Activated T-helper 9 cell treated with anti-CD3 and anti-CD28 coated beads, Interleukin-2, amount 50 U/mL, for 16 hours (primary cell): ENCODE data around the gene CCDC81.

Experiments used
- DNase-seq: peaks from one replicate; pipeline ENCODE4 v3.0.0-alpha.2; 2020; ENCODE audit warnings: low read depth

Gene CCDC81

DNA sequence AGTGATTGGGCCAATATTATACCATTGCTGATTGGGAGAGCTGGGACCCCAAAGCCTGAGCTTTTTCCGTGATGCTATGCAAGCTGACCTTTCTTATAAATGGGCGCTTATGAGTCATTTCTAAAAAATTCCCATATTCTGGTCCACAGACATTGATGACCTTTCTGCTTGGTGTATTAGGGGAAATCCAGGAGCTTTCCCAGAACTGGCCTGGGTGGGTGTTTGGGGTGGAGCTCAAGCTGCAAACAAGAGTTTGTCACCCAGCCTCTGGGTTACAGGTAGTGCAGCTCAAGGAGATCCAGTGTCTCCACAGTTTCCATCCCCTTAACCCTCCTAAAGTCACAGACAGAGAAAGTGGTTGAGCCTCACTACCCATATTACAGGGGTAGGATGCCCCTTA is 67.7 kb downstream of the CCDC81 start:
- no peak for DNase-seq

- no peak for DNase-seq
Observed at GRCh38 chr11:86442827-86443226, 68.1 kb downstream of the CCDC81 start.

- DNase-seq: no peak
Observed at GRCh38 chr11:86443415-86443814, 68.7 kb downstream of the CCDC81 start.

DNA sequence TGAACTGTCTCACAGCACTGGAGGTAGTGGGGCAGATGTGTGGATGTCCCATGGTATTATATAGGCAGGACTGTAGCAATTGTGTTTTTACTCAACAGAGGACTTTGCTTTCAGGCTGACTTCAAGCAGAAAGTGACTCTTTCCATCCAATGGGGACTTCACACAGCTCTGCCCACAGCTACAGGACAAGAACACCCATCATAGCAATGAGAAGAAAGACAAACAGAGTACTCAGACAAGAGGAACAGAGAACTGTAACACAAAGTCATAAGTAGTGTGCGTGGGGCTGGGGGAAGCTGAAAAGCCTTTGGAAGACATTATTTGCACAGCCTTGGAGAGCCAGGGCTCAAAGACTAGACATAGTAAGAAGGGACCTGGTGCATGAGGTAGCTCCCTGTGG is 70.3 kb downstream of the CCDC81 start:
- DNase-seq: no peak

DNA sequence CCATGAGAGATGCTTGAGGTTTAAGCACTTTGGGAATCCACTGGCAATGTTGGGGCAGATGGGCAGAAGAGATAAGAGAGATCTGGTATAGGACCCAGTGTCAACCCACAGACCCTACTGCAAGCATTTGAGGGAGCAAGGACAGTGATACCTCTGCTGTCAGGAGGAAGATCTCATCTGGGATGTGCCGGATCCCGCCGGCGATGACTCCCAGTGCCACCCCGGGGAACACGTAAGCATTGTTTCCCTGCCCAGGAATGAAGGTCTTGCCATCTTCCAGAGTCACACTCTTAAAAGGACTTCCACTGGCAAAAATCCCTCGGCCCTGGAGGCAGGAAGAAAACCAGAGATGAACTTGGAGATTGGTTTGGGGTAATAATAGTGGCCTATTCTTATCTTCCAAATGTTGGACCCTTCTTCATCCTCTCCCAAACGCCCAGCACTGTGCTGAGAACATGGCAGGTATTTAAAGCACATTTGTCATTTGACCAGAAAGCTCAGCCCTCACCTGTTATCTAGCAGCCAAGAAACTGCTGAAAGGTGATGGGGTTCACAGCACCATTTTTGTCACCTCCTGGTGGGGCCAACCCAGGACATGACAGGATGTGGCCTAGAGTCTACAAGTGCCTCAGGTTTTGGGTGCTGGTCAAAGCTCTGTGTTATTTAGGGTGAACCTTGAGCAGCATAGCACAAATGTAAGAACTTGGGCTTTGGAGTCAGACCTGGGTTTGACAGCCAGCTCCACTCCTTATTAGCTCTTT is 71.7 kb downstream of the CCDC81 start:
- DNase-seq: no peak

DNA sequence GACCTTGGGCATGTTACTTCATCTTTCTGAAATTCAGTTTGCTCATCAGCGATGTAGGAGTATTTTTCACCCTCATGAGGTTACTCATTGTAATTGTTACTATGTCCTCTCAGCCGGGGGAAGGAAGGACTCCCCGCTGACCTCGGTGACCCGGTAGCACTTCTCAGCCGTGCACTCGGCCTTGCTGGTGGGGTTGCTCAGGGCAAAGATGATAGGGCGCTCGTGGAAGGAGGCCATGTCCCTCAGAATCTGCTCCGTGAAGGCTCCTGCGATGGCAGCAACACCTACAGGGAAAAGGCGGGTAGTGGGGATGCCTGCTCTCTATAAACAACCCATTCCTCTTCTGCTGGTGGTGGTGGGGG is 72.2 kb downstream of the CCDC81 start:
- no peak for DNase-seq

DNA sequence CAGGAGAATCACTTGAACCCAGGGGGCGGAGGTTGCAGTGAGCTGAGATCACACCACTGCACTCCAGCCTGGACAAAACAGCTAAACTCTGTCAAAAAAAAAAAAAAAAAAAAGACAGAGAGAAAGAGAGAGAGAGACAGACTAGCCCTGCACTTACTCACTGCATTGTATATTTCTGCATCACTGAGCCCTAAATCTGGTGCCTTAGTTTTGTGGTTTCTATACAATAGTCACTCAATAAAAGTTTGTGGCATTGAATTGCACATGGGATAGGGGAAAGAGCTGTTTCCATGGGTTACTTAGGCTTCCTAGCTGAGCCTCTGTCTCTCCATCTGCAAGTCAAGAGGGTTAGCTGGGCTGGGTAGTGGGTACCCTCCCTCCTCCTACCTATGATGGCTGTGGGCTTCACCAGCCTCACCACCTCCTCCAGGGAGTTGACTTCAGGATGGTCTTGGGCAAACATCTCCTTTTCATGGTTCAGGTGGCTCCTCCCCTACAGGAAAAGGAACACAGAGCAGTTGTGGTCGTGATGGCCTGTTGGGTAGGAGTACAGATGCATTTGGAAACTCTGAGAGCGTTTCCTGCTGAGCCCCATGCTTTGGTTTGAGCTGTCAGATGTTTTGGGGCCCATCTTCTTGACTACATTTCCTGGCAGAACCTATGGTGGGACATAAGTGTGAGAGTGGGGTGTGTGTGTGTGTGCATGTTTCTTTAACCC is 73.2 kb downstream of the CCDC81 start:
- no peak for DNase-seq

DNA sequence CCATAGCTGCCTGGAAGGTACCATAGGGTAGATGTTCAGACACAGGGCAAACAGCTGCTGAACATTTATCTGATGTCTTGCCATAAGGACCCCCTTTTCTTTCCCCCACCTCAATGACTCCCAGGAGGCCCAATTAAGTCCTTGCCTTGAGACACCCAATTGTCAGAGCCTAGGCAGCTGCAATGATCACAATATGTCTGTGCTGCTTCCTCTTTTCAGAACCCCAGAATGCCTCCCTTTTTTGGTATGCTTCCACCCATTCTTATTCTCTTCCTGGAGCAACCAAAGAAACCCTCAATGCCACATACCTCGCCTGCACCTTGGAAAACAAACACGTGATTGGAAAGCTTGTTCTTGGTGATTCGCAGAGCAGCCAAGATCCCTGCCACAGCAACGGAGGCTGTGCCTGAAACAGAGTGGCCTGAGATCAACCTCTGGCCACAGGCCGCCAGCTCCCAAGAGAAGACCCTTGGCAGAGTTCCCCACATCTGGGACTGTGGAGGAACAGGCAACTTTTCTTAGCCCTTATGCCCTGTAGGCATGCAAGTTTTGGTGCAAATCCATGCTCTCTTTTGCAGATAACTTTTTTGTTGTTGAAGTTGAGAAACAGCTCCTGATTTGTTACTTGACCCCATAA is 75.4 kb downstream of the CCDC81 start:
- no peak for DNase-seq

DNA sequence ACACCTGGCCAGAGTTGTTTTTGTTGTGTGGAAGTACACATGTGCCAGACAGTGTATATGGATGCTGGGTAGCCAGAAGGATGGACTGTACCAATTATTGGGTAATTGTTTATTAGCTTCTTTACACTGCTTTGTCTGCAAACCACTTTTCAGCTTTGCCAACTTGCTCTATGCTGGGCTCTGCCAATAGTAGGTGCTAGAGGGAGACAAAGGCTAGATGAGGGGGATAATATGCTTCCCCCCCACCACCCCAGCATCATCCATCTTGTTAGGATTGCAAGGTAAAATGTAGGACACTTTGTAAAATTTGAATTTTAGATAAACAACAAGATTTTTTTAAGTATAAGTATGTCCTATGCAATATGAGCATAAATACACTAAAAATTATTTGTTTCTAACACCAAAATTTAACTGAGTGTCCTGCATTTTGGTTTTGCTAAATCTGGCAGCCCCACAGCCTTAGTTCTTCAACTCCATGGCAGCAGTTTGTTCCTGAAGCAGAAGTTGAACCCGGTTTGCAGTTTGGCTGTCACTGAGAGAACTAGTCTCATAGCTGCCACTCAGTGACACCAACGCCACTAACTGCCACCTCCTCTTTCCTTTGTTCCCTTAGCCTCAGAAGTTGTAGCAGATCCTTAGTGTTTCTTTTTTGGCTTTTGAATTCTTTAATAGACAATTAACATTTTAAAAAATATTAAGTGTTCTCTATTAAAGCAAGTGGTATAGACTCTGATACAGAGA is 78.8 kb downstream of the CCDC81 start:
- no peak for DNase-seq

- peak; percentile 50 for DNase-seq
Observed at GRCh38 chr11:86456075-86456939, 81.6 kb downstream of the CCDC81 start.

DNA sequence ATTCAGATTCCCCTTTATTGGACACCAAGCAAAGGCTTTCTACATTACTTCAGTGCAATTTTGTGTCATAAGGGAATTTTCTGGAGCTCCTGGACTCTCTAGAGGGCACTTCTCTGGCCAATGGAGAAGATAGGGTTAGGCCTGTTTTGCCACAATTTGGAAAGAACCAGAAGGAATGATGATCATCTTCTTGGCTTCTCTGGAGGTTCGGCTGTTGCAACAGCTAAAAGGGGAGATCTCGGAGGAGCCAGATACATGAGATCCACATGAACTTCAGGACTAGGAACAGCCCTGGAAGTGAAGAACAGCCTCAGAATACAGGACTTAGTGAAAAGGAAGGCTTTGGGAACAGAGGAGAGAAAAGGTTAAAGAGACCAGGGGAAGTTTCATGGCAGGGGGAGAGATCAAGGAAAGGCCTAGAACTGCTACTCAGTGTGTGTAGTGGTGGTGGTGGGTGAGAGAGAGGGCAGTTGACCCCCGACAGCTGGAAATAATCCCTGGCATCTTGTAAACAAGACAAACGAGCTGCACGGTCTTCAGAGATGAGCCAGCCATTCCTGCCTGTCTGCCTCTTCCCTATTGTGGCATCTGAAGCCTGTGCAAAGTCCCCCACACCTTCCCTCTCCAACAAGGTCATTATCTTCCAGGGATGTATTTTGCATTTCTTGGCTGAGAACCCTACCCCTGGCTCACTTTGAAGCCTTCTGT is 83.8 kb downstream of the CCDC81 start:
- no peak for DNase-seq

DNA sequence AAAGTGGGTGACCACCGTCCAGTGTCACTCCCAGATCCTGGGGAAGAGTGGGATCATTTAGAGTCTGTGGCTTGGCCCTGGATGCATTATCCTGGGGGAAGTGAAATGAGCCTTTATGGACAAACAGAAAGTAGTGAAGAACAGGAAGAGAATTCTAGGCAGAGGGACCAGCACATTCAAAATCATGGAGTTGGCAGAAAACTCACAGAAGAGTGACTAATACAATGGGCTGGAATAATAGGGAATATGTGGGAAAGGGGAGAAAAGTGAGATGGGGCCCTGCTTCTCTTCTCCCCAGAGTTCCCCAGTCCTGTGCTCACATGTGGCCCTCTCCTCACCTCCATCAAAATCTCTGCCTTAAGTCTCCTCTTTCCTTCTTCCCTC is 84.3 kb downstream of the CCDC81 start:
- no peak for DNase-seq

GRCh38 chr11:86459682-86460460 is 85.2 kb downstream of the CCDC81 start:
- DNase-seq: no peak

- no peak for DNase-seq
Observed at GRCh38 chr11:86460461-86461385, 86.0 kb downstream of the CCDC81 start.

DNA sequence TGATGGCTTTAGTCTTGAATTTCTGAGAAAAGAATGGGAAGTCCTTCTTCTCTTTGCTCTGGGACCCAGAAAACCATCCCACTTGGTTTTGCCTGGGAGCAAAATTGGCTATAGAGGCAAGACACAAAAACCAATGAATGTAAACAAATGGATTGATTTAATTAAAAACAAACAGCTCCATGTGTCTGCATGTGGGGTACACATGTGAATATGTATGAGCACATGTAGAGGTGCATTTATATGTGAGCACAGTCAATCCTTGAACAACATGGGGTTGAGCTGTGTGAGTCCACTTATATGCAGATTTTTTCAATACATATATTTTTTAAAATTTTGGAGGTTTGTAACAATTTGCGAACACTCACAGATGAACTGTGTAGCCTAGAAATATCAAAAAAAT is 87.2 kb downstream of the CCDC81 start:
- DNase-seq: no peak

GRCh38 chr11:86463120-86463519 is 88.4 kb downstream of the CCDC81 start:
- DNase-seq: no peak

GRCh38 chr11:86463955-86464354 is 89.3 kb downstream of the CCDC81 start:
- no peak for DNase-seq

DNA sequence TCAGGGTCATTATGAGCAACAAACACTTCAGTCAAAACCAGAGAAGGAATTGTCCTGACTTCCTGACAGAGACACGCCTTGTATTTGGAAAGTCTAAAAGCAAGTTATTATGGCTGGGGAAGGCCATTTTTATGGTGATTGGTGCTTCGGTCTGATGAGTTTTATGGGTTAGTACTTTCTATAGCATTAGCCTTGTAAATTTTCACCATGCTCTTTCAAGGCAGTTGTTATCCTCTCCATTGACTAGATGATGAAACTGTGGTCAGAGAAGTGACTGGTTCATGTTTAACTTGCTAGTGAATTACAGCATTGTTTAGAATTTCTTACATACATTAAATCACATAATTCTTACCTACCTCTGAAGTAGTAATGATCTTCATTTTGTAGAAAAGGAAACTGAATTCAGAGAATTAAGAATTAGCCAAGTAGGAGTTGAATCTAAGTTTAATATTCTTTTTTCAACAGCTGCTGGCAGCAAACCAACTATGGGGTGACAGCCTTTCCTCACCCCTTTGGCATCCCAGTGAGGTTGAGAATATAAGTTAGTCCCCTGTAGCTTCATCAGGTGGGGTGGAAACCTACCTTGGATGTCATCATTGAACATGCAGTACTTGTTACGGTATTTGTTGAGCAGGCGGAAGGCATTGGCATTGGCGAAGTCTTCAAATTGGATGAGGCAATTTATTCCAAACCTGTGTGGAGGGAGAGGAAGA is 90.0 kb downstream of the CCDC81 start:
- no peak for DNase-seq
